ENCODE measurements around the gene DCTN5.

DNA sequence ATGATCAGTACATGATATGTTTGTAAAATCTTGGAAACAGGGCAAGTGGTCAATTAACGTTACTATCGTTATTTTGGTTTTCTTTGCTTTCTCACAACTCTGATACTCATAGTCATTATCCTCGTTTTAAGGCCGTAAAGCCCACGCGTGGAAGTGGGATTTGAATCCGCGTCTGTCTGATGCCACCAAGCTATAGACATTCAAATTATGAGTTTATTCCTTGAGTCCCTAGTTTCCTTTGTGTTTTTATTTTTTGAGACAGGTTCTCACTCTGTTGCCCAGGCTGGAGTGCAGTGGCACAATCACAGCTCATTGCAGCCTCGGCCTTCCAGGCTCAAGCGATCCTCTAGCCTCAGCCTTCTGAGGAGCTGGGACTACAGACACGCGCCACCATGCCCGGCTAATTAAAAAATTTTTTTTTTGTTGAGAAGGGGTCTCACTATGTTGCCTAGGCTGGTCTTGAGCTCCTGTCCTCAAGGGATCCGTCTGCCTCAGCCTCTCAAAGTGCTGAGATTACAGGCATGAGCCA, 1.0 kb downstream of the DCTN5 start:
- no peak for TF ChIP-seq POLR2A (IDR thresholded peaks at IDR 0.05)
- TF ChIP-seq, protein P1, sequence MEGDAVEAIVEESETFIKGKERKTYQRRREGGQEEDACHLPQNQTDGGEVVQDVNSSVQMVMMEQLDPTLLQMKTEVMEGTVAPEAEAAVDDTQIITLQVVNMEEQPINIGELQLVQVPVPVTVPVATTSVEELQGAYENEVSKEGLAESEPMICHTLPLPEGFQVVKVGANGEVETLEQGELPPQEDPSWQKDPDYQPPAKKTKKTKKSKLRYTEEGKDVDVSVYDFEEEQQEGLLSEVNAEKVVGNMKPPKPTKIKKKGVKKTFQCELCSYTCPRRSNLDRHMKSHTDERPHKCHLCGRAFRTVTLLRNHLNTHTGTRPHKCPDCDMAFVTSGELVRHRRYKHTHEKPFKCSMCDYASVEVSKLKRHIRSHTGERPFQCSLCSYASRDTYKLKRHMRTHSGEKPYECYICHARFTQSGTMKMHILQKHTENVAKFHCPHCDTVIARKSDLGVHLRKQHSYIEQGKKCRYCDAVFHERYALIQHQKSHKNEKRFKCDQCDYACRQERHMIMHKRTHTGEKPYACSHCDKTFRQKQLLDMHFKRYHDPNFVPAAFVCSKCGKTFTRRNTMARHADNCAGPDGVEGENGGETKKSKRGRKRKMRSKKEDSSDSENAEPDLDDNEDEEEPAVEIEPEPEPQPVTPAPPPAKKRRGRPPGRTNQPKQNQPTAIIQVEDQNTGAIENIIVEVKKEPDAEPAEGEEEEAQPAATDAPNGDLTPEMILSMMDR (IDR thresholded peaks at IDR 0.05) = no peak
- no peak for TF ChIP-seq EP300 (IDR thresholded peaks at IDR 0.05)
